Neural cell (in vitro differentiated cells): ENCODE results near the gene SLC4A1.

Experiments used
- CTCF ChIP-seq: fragments of 450-650 bp; IDR thresholded peaks from 2 replicates; pipeline ENCODE4 v1.5.1; 2014; ENCODE audit warnings: antibody characterized with exemption, mild to moderate bottlenecking, moderate library complexity; ENCODE audit not compliant: poor library complexity, severe bottlenecking
- EZH2 ChIP-seq: fragments of 200-600, 300-800 bp; shearing (Covaris generic), sonication (generic); IDR thresholded peaks from 2 replicates; pipeline ENCODE4 v1.6.1; 2014; ENCODE audit warnings: antibody characterized with exemption, low read length, borderline replicate concordance, mild to moderate bottlenecking; ENCODE audit not compliant: insufficient read depth, poor library complexity, severe bottlenecking
- POLR2AphosphoS5 ChIP-seq: IDR thresholded peaks from 2 replicates; pipeline ENCODE4 v1.6.1; 2012
- RAD21 ChIP-seq: fragments of 450-650 bp; conservative IDR thresholded peaks from 2 replicates; pipeline ENCODE4 v1.6.1; 2014; ENCODE audit warnings: antibody characterized with exemption, mild to moderate bottlenecking, moderate library complexity
- SMC3 ChIP-seq: fragments of 450-650 bp; conservative IDR thresholded peaks from 2 replicates; pipeline ENCODE4 v1.6.1; 2014; ENCODE audit warnings: antibody characterized with exemption, mild to moderate bottlenecking, moderate library complexity; ENCODE audit not compliant: poor library complexity
- TAF1 ChIP-seq: IDR thresholded peaks from 2 replicates; pipeline ENCODE4 v1.6.1; 2012; ENCODE audit warnings: low read depth

GRCh38 chr17:44202756-44203155 is 65.2 kb downstream of the SLC4A1 start:
- no peak for TF ChIP-seq CTCF
- TF ChIP-seq EZH2, result no peak
- no peak for TF ChIP-seq RAD21
- no peak for TF ChIP-seq TAF1
- TF ChIP-seq SMC3, result no peak
- no peak for TF ChIP-seq POLR2AphosphoS5
